GM21381 (cell line): ENCODE measurements around the gene ZRANB1.

ENCODE experiments used
- ATAC-seq: cut with Tn5 transposase; IDR thresholded peaks from one replicate; pipeline ENCODE4 v1.9.1; 2021; ENCODE audit warnings: mild to moderate bottlenecking, moderate library complexity; ENCODE audit not compliant: unreplicated experiment

ZRANB1 gene

GRCh38 chr10:125017547-125018298, 75.8 kb downstream of the ZRANB1 start:
- no peak for ATAC-seq

- ATAC-seq, result no peak
Measured at GRCh38 chr10:125018576-125019143, 76.7 kb downstream of the ZRANB1 start.

GRCh38 chr10:125020386-125020785, 78.5 kb downstream of the ZRANB1 start:
- ATAC-seq, result no peak

GRCh38 chr10:125020871-125021270, 78.9 kb downstream of the ZRANB1 start:
- no peak for ATAC-seq

GRCh38 chr10:125021686-125022344, 79.9 kb downstream of the ZRANB1 start:
- ATAC-seq, result no peak

GRCh38 chr10:125022671-125023070, 80.7 kb downstream of the ZRANB1 start:
- no peak for ATAC-seq

- ATAC-seq, result no peak
Measured at GRCh38 chr10:125023255-125023654, 81.3 kb downstream of the ZRANB1 start.

GRCh38 chr10:125023862-125024496, 82.1 kb downstream of the ZRANB1 start:
- no peak for ATAC-seq

GRCh38 chr10:125024497-125025234, 82.7 kb downstream of the ZRANB1 start:
- ATAC-seq, result no peak

- no peak for ATAC-seq
Measured at GRCh38 chr10:125025341-125025740, 83.4 kb downstream of the ZRANB1 start.

- no peak for ATAC-seq
Measured at GRCh38 chr10:125026036-125026931, 84.4 kb downstream of the ZRANB1 start.

- ATAC-seq, result no peak
Measured at GRCh38 chr10:125026974-125027735, 85.2 kb downstream of the ZRANB1 start.

GRCh38 chr10:125027871-125028869, 86.2 kb downstream of the ZRANB1 start:
- ATAC-seq, result no peak

GRCh38 chr10:125029584-125030242, 87.8 kb downstream of the ZRANB1 start:
- no peak for ATAC-seq

- no peak for ATAC-seq
Measured at GRCh38 chr10:125030567-125031197, 88.8 kb downstream of the ZRANB1 start.

- ATAC-seq, result no peak
Measured at GRCh38 chr10:125032474-125033020, 90.6 kb downstream of the ZRANB1 start.
